Renal cortical epithelial cell (primary cell): ENCODE data around the gene MYOC. TPM values are rescaled to one million over a fixed set of nuclear protein-coding genes. Genes with fewer than 3 reads are reported as not detected.
"Not testable (repeated sequence)": the region's sequence is repeated elsewhere in the genome, so short reads cannot be mapped to it uniquely, and the experiment has no call there.

ENCODE experiments used
- DNase-seq: peaks from one replicate; pipeline ENCODE4 v3.0.0-alpha.2; 2011; ENCODE audit warnings: low read depth
- total RNA-seq: library from RNA; depleted of rRNA; stranded (reverse); fragments of >200 nt; gene quantifications from 2 replicates; pipeline ENCODE4 v1.2.3, GENCODE V29; 2014

The MYOC gene
- total RNA-seq, 1 donor from 2014 or later: 0.10 TPM

- DNase-seq: no peak
Measured at GRCh38 chr1:171653796-171654195, 1.3 kb upstream of the MYOC start.

- DNase-seq: no peak
Measured at GRCh38 chr1:171646249-171646560, 6.3 kb downstream of the MYOC start.

GRCh38 chr1:171645553-171646248 is 6.8 kb downstream of the MYOC start:
- no peak for DNase-seq

- DNase-seq: peak; percentile 84
Measured at GRCh38 chr1:171644805-171645483, 7.5 kb downstream of the MYOC start.

GRCh38 chr1:171643156-171643555 is 9.3 kb downstream of the MYOC start:
- no peak for DNase-seq

GRCh38 chr1:171642197-171642596 is 10.3 kb downstream of the MYOC start:
- no peak for DNase-seq

GRCh38 chr1:171641076-171641864 is 11.2 kb downstream of the MYOC start:
- no peak for DNase-seq

- DNase-seq: no peak
Measured at GRCh38 chr1:171640225-171640624, 12.3 kb downstream of the MYOC start.

- no peak for DNase-seq
Measured at GRCh38 chr1:171637928-171638576, 14.4 kb downstream of the MYOC start.

GRCh38 chr1:171636141-171636540 is 16.3 kb downstream of the MYOC start:
- DNase-seq: no peak

GRCh38 chr1:171635661-171636060 is 16.8 kb downstream of the MYOC start:
- no peak for DNase-seq

GRCh38 chr1:171628225-171628624 is 24.3 kb downstream of the MYOC start:
- DNase-seq: no peak

GRCh38 chr1:171627020-171627419 is 25.5 kb downstream of the MYOC start:
- no peak for DNase-seq

- no peak for DNase-seq
Measured at GRCh38 chr1:171625225-171625624, 27.3 kb downstream of the MYOC start.

- DNase-seq: no peak
Measured at GRCh38 chr1:171623651-171624331, 28.7 kb downstream of the MYOC start.

GRCh38 chr1:171622152-171622462 is 30.4 kb downstream of the MYOC start, which contains the start of gene MYOCOS:
Gene MYOCOS, plus strand, starts transcription at chr1:171622243. Its CDS starts 1,641 bp downstream, at chr1:171623884.
- no peak for DNase-seq

GRCh38 chr1:171616586-171616985 is 35.9 kb downstream of the MYOC start:
- DNase-seq: no peak

- DNase-seq: not testable (repeated sequence)
Measured at GRCh38 chr1:171615122-171615906, 37.2 kb downstream of the MYOC start.

GRCh38 chr1:171613282-171613681 is 39.2 kb downstream of the MYOC start:
- DNase-seq: no peak

- DNase-seq: peak; percentile 82
Measured at GRCh38 chr1:171611306-171611705, 41.2 kb downstream of the MYOC start.

- peak; percentile 84 for DNase-seq
Measured at GRCh38 chr1:171610385-171610784, 42.1 kb downstream of the MYOC start.
